ENCODE data around the gene CCDC89.

- TF ChIP-seq, protein P1, sequence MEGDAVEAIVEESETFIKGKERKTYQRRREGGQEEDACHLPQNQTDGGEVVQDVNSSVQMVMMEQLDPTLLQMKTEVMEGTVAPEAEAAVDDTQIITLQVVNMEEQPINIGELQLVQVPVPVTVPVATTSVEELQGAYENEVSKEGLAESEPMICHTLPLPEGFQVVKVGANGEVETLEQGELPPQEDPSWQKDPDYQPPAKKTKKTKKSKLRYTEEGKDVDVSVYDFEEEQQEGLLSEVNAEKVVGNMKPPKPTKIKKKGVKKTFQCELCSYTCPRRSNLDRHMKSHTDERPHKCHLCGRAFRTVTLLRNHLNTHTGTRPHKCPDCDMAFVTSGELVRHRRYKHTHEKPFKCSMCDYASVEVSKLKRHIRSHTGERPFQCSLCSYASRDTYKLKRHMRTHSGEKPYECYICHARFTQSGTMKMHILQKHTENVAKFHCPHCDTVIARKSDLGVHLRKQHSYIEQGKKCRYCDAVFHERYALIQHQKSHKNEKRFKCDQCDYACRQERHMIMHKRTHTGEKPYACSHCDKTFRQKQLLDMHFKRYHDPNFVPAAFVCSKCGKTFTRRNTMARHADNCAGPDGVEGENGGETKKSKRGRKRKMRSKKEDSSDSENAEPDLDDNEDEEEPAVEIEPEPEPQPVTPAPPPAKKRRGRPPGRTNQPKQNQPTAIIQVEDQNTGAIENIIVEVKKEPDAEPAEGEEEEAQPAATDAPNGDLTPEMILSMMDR (IDR thresholded peaks at IDR 0.05): no peak
- no peak for TF ChIP-seq EP300 (IDR thresholded peaks at IDR 0.05)
Measured at GRCh38 chr11:85698195-85698594, 12.2 kb upstream of the CCDC89 start.
